SU-DHL-6 (cell line): ENCODE results near the gene TSKS.

Source experiments
- H2AFZ ChIP-seq: fragments of 200-600 bp; sonication (generic); 2 replicates; pipeline ENCODE4 v1.6.1; 2014; ENCODE audit warnings: low read depth, mild to moderate bottlenecking, moderate library complexity, mixed read lengths, antibody characterized with exemption, low read length; ENCODE audit not compliant: severe bottlenecking
- H3F3A ChIP-seq: fragments of 200-600 bp; shearing (Covaris generic); 2 replicates; pipeline ENCODE4 v1.6.0; 2016; ENCODE audit warnings: antibody characterized with exemption, mild to moderate bottlenecking; ENCODE audit not compliant: insufficient read depth
- H3K27ac ChIP-seq: fragments of 200-600 bp; sonication (generic); 2 replicates; pipeline ENCODE4 v1.5.1; 2016; ENCODE audit warnings: low read depth, mild to moderate bottlenecking, low read length, moderate library complexity, mixed read lengths
- H3K27me3 ChIP-seq: fragments of 200-600 bp; sonication (generic), shearing (Covaris generic); 2 replicates; pipeline ENCODE4 v1.6.0; 2014; ENCODE audit warnings: mild to moderate bottlenecking, low read length
- H3K36me3 ChIP-seq: fragments of 200-600 bp; sonication (generic); 2 replicates; pipeline ENCODE4 v1.6.1; 2014; ENCODE audit warnings: mild to moderate bottlenecking, low read length, mixed read lengths
- H3K4me2 ChIP-seq: fragments of 300-600, 200-600 bp; shearing (Covaris generic), sonication (generic); 2 replicates; pipeline ENCODE4 v1.6.0; 2014; ENCODE audit warnings: low read length, low read depth, mild to moderate bottlenecking; ENCODE audit not compliant: poor library complexity, severe bottlenecking
- H3K4me3 ChIP-seq: fragments of 200-600 bp; sonication (generic); 2 replicates; pipeline ENCODE4 v1.5.1; 2014; ENCODE audit warnings: antibody characterized with exemption, low read length, mild to moderate bottlenecking, mixed read lengths; ENCODE audit not compliant: insufficient read depth, poor library complexity, severe bottlenecking
- H3K79me2 ChIP-seq: fragments of 200-600 bp; sonication (generic); 2 replicates; pipeline ENCODE4 v1.6.1; 2014; ENCODE audit warnings: mild to moderate bottlenecking, low read length, moderate library complexity; ENCODE audit not compliant: insufficient read depth
- H3K9ac ChIP-seq: fragments of 200-600 bp; sonication (generic); 2 replicates; pipeline ENCODE4 v1.7.0; 2014; ENCODE audit warnings: mild to moderate bottlenecking, low read length
- H3K9me2 ChIP-seq: fragments of 200-600 bp; sonication (generic); replicated peaks from 2 replicates; pipeline ENCODE4 v1.6.1; 2014; ENCODE audit warnings: low read length; ENCODE audit not compliant: insufficient read depth
- H3K9me3 ChIP-seq: fragments of 200-600 bp; sonication (generic); 2 replicates; pipeline ENCODE4 v1.6.1; 2014; ENCODE audit warnings: low read length, mixed read lengths; ENCODE audit not compliant: insufficient read depth
- H4K20me1 ChIP-seq: fragments of 200-600 bp; sonication (generic); 2 replicates; pipeline ENCODE4 v1.6.1; 2014; ENCODE audit warnings: low read depth, mild to moderate bottlenecking, antibody characterized with exemption, low read length, moderate library complexity, mixed read lengths
- EZH2phosphoT487 ChIP-seq: fragments of 200-600 bp; sonication (generic), shearing (Covaris generic); conservative IDR thresholded peaks from 2 replicates; pipeline ENCODE4 v1.6.1; 2018; ENCODE audit warnings: mild to moderate bottlenecking, antibody characterized with exemption, low read length, moderate library complexity, mixed read lengths
- TF ChIP-seq, protein P1 (sequence below): fragments of 200-600 bp; sonication (generic); IDR thresholded peaks from one replicate; pipeline ENCODE4 v1.5.1; 2017; ENCODE audit warnings: antibody characterized with exemption, mild to moderate bottlenecking, low read length, moderate library complexity; ENCODE audit not compliant: insufficient read depth, poor library complexity, severe bottlenecking

TSKS gene

DNA sequence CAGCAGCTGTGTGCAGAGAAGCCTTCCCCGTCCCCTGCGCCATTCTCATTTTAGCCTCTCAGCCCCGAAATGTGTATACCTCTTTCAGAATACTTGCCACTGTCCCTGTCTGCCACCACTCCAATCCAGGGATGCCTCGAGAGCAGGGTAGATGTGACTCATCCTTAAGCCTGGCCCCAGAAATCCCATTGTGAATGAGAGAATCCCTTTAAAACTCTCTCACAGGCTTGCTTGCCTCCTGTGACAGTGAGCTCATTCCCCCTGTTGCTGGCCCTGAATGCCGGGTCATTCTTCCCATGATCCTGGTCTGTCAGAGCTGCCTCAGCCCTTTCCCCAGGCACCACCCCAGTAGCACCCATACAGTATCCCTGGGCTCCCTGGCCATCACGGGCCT, 13.3 kb upstream of the TSKS start:
- H3K9me2 ChIP-seq, result no peaks in the 10 kb centered on the region
- no peak overlapping the region for H3K4me2 ChIP-seq
- 0 out of 2 replicates have a peak, but pooled peaks cover 4% of the 10 kb centered on the region for H3F3A ChIP-seq
- H3K4me3 ChIP-seq, result no peak overlapping the region
- H3K27me3 ChIP-seq, result no peaks in the 10 kb centered on the region
- H3K27ac ChIP-seq, result no peak overlapping the region
- H3K9ac ChIP-seq, result no peak overlapping the region
- peaks cover 24% of the 10 kb centered on the region; the same call in 1 of the 2 replicates for H3K79me2 ChIP-seq
- no peaks in the 10 kb centered on the region for H3K9me3 ChIP-seq
- H2AFZ ChIP-seq, result no peak overlapping the region
- no peaks in the 10 kb centered on the region for H3K36me3 ChIP-seq
- TF ChIP-seq EZH2phosphoT487, result no peak
- TF ChIP-seq, protein P1, sequence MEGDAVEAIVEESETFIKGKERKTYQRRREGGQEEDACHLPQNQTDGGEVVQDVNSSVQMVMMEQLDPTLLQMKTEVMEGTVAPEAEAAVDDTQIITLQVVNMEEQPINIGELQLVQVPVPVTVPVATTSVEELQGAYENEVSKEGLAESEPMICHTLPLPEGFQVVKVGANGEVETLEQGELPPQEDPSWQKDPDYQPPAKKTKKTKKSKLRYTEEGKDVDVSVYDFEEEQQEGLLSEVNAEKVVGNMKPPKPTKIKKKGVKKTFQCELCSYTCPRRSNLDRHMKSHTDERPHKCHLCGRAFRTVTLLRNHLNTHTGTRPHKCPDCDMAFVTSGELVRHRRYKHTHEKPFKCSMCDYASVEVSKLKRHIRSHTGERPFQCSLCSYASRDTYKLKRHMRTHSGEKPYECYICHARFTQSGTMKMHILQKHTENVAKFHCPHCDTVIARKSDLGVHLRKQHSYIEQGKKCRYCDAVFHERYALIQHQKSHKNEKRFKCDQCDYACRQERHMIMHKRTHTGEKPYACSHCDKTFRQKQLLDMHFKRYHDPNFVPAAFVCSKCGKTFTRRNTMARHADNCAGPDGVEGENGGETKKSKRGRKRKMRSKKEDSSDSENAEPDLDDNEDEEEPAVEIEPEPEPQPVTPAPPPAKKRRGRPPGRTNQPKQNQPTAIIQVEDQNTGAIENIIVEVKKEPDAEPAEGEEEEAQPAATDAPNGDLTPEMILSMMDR, result no peak
- H4K20me1 ChIP-seq, result no peaks in the 10 kb centered on the region

DNA sequence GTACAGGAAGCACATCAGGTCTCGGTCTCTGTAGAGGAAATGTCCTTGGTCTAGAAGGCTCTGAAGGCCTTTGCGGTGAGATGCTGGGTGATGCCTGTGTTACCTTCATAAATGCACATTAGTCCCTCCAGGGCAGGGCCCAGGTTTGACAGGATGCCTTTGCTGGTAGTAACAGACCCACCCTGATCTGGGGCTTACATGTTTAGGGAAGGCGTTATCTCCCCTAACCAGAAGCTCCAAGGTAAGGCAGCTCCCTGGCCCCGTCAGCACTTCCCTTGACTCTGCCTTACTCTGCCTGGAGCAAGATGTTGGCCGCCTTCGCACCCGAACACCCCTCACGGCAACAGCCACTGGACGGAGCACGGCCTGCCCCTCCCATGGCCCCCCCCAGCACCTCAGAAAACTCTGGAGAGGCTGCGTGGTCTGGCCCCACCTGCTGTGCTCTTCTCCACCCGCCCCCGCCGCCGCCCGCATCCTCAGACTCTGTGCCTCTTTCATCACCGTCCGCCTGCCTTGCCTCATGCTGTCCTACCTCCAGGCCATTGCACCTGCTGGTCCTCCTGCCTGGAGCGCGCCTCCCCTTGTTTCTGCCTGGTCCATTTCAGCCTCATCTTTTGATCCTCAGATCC, 12.8 kb upstream of the TSKS start:
- Histone ChIP-seq H3K4me3 (no peak overlapping the region), H2AFZ (no peak overlapping the region), H3K27ac (no peak overlapping the region), H3K9me2 (no peaks in the 10 kb centered on the region), H4K20me1 (no peaks in the 10 kb centered on the region), H3K9me3 (no peaks in the 10 kb centered on the region), H3K36me3 (no peaks in the 10 kb centered on the region), H3F3A (0 out of 2 replicates have a peak, but pooled peaks cover 4% of the 10 kb centered on the region), H3K27me3 (no peaks in the 10 kb centered on the region), H3K79me2 (peaks cover 22% of the 10 kb centered on the region), H3K4me2 (no peak overlapping the region), H3K9ac (no peak overlapping the region)
- no peak for TF ChIP-seq EZH2phosphoT487
- TF ChIP-seq, protein P1, result no peak

DNA sequence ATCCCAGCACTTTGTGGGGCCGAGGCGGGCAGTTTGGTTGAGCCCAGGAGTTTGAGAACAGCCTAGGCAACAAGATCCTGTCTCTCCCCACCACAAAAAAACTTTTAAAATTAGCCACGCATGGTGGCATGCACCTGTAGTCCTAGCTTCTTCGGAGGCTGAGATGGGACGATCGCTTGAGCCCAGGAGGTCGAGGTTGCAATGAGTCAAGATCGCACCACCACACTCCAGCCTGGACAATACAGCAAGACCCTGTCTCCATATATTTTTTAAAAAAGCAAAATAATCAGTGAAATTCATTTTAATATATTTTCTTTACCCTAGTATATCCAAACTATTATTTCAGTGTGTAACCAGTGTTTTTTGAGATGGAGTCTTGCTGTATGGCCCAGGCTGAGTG, 11.9 kb upstream of the TSKS start:
- Histone ChIP-seq H3K9ac (no peak overlapping the region), H3K27me3 (no peaks in the 10 kb centered on the region), H3K9me3 (no peaks in the 10 kb centered on the region), H3K4me2 (no peak overlapping the region), H3K36me3 (no peaks in the 10 kb centered on the region), H3K4me3 (no peak overlapping the region), H3F3A (0 out of 2 replicates have a peak, but pooled peaks cover 4% of the 10 kb centered on the region), H4K20me1 (no peaks in the 10 kb centered on the region), H3K9me2 (no peaks in the 10 kb centered on the region), H3K79me2 (peaks cover 29% of the 10 kb centered on the region), H3K27ac (no peak overlapping the region), H2AFZ (no peak overlapping the region)
- TF ChIP-seq EZH2phosphoT487, result no peak
- TF ChIP-seq, protein P1, result no peak
